PC-9 (cell line): ENCODE measurements around the gene FBN1. TPM values are rescaled to one million over a fixed set of nuclear protein-coding genes. Genes with fewer than 3 reads are reported as not detected.

ENCODE experiments used
- BruUV-seq: library from RNA; stranded (reverse); fragments of 400-500 nt; replicated peaks from 2 replicates; lab custom pipeline; 2021; lab: Mats Ljungman, UMichigan
- CTCF ChIA-PET: fragments of 300-600 bp; sonication (Branson Sonifier 250); formaldehyde crosslinking; loops from one replicate; lab custom pipeline; 2022; ENCODE audit warnings: antibody characterized with exemption; lab: Charles Lee
- POLR2A ChIA-PET: fragments of 300-600 bp; sonication (Branson Sonifier 250); formaldehyde crosslinking; loops from one replicate; lab custom pipeline; 2022; ENCODE audit warnings: antibody characterized with exemption; ENCODE audit not compliant: unreplicated experiment; lab: Charles Lee
- DNase-seq, 2 experiments: peaks; one replicate each; pipeline versions ENCODE4 v3.0.0 to v3.0.0-alpha.2; 2015 to 2022; ENCODE audit warnings: mixed read lengths in 1 of 2
- H2AFZ ChIP-seq: fragments of 200-600 bp; sonication (generic); 2 replicates; pipeline ENCODE4 v1.8.1; 2017; ENCODE audit warnings: antibody characterized with exemption
- H3F3A ChIP-seq: fragments of 200-600 bp; sonication (generic); 2 replicates; pipeline ENCODE4 v1.8.1; 2017; ENCODE audit warnings: antibody characterized with exemption, mild to moderate bottlenecking, low read depth; ENCODE audit not compliant: insufficient read depth
- H3K27ac ChIP-seq: fragments of 200-600 bp; sonication (generic); 2 replicates; pipeline ENCODE4 v1.6.1; 2016; ENCODE audit warnings: mixed run types
- H3K27me3 ChIP-seq: fragments of 200-600 bp; sonication (generic); 2 replicates; pipeline ENCODE4 v1.6.1; 2016; ENCODE audit warnings: low read depth, mixed run types; ENCODE audit not compliant: insufficient read depth
- H3K36me3 ChIP-seq: fragments of 200-600 bp; sonication (generic); 2 replicates; pipeline ENCODE4 v1.6.1; 2016; ENCODE audit warnings: low read depth, mixed run types
- H3K4me1 ChIP-seq: fragments of 200-600 bp; sonication (generic); replicated peaks from 2 replicates; pipeline ENCODE4 v1.6.1; 2016; ENCODE audit warnings: mixed run types; ENCODE audit not compliant: insufficient read depth
- H3K4me2 ChIP-seq: fragments of 200-600 bp; sonication (generic); 2 replicates; pipeline ENCODE4 v1.6.1; 2017; ENCODE audit warnings: mixed run types
- H3K4me3 ChIP-seq: fragments of 200-600 bp; sonication (generic); 2 replicates; pipeline ENCODE4 v1.6.1; 2016; ENCODE audit warnings: mixed run types
- H3K79me2 ChIP-seq: fragments of 200-600 bp; sonication (generic); 2 replicates; pipeline ENCODE4 v1.6.1; 2017; ENCODE audit warnings: low read depth, mixed run types
- H3K9me2 ChIP-seq: fragments of 200-600 bp; sonication (generic); 2 replicates; pipeline ENCODE4 v1.8.1; 2017; ENCODE audit warnings: mild to moderate bottlenecking; ENCODE audit not compliant: insufficient read depth
- H3K9me3 ChIP-seq: fragments of 200-600 bp; sonication (generic); 2 replicates; pipeline ENCODE4 v1.8.1; 2016; ENCODE audit warnings: low read depth; ENCODE audit not compliant: insufficient read depth
- H4K20me1 ChIP-seq: fragments of 200-600 bp; sonication (generic); 2 replicates; pipeline ENCODE4 v1.8.1; 2017; ENCODE audit not compliant: insufficient read depth
- CTCF ChIP-seq: fragments of 200-600 bp; sonication (generic); conservative IDR thresholded peaks from 2 replicates; pipeline ENCODE4 v1.6.1; 2017; ENCODE audit warnings: mixed run types, antibody characterized with exemption, mild to moderate bottlenecking, moderate library complexity
- EZH2 ChIP-seq: fragments of 200-600 bp; sonication (generic); IDR thresholded peaks from 2 replicates; pipeline ENCODE4 v1.8.0; 2017; ENCODE audit warnings: antibody characterized with exemption, low read depth
- intact Hi-C: fragments of 100-400 bp; cut with micrococcal nuclease; formaldehyde crosslinking; loops from one replicate; pipeline ENCODE4 v1.10.0; 2022; ENCODE audit not compliant: unreplicated experiment
- total RNA-seq: library from RNA; stranded (reverse); gene quantifications from 2 replicates; pipeline ENCODE4 v1.2.3, GENCODE V29; 2021

FBN1 gene
- total RNA-seq, 1 experiment from 2014 or later = 1.3 TPM

- intact Hi-C loops = no loop called here
- ChIA-PET POLR2A (no interaction called here), CTCF (no interaction called here)
- Histone ChIP-seq H3F3A (no peaks in the 10 kb centered on the region), H3K36me3 (no peaks in the 10 kb centered on the region), H3K27me3 (no peaks in the 10 kb centered on the region), H3K27ac (no peak overlapping the region), H2AFZ (no peak overlapping the region), H4K20me1 (no peaks in the 10 kb centered on the region), H3K9me2 (no peaks in the 10 kb centered on the region), H3K9me3 (no peaks in the 10 kb centered on the region), H3K4me3 (no peak overlapping the region), H3K4me1 (no peaks in the 10 kb centered on the region), H3K4me2 (no peak overlapping the region), H3K79me2 (no peaks in the 10 kb centered on the region)
- BruUV-seq = no TSS peak
- no peak for DNase-seq
- TF ChIP-seq EZH2 (no peak), CTCF (no peak)
Observed at GRCh38 chr15:48548455-48548854, 97.1 kb downstream of the FBN1 start.

- no peaks in the 10 kb centered on the region for H3K79me2 ChIP-seq
- H3K36me3 ChIP-seq = no peaks in the 10 kb centered on the region
- intact Hi-C loops = no loop called here
- no peaks in the 10 kb centered on the region for H3K9me3 ChIP-seq
- no peak overlapping the region for H3K4me2 ChIP-seq
- TF ChIP-seq CTCF = no peak
- no peaks in the 10 kb centered on the region for H4K20me1 ChIP-seq
- no TSS peak for BruUV-seq
- POLR2A ChIA-PET = no interaction called here
- H3K27ac ChIP-seq = no peak overlapping the region
- H3K4me3 ChIP-seq = no peak overlapping the region
- no peaks in the 10 kb centered on the region for H3F3A ChIP-seq
- H2AFZ ChIP-seq = no peak overlapping the region
- no peaks in the 10 kb centered on the region for H3K27me3 ChIP-seq
- DNase-seq = no peak
- no peaks in the 10 kb centered on the region for H3K4me1 ChIP-seq
- CTCF ChIA-PET = no interaction called here
- no peaks in the 10 kb centered on the region for H3K9me2 ChIP-seq
Observed at GRCh38 chr15:48547286-48547685, 98.2 kb downstream of the FBN1 start.

GRCh38 chr15:48546296-48546695 lies 99.2 kb downstream of the FBN1 start:
- Histone ChIP-seq H3K36me3 (no peaks in the 10 kb centered on the region), H3K9me2 (no peaks in the 10 kb centered on the region), H3K9me3 (no peaks in the 10 kb centered on the region), H3K79me2 (no peaks in the 10 kb centered on the region), H2AFZ (no peak overlapping the region), H3K4me2 (no peak overlapping the region), H3K4me3 (no peak overlapping the region), H4K20me1 (no peaks in the 10 kb centered on the region), H3K27ac (no peak overlapping the region), H3F3A (no peaks in the 10 kb centered on the region), H3K4me1 (no peaks in the 10 kb centered on the region), H3K27me3 (no peaks in the 10 kb centered on the region)
- BruUV-seq = no TSS peak
- intact Hi-C loops = no loop called here
- TF ChIP-seq CTCF (no peak), EZH2 (no peak)
- ChIA-PET CTCF (no interaction called here), POLR2A (no interaction called here)
- DNase-seq = no peak
